ENCODE results near the gene MND1.

MND1 gene, protein sequence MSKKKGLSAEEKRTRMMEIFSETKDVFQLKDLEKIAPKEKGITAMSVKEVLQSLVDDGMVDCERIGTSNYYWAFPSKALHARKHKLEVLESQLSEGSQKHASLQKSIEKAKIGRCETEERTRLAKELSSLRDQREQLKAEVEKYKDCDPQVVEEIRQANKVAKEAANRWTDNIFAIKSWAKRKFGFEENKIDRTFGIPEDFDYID

DNA sequence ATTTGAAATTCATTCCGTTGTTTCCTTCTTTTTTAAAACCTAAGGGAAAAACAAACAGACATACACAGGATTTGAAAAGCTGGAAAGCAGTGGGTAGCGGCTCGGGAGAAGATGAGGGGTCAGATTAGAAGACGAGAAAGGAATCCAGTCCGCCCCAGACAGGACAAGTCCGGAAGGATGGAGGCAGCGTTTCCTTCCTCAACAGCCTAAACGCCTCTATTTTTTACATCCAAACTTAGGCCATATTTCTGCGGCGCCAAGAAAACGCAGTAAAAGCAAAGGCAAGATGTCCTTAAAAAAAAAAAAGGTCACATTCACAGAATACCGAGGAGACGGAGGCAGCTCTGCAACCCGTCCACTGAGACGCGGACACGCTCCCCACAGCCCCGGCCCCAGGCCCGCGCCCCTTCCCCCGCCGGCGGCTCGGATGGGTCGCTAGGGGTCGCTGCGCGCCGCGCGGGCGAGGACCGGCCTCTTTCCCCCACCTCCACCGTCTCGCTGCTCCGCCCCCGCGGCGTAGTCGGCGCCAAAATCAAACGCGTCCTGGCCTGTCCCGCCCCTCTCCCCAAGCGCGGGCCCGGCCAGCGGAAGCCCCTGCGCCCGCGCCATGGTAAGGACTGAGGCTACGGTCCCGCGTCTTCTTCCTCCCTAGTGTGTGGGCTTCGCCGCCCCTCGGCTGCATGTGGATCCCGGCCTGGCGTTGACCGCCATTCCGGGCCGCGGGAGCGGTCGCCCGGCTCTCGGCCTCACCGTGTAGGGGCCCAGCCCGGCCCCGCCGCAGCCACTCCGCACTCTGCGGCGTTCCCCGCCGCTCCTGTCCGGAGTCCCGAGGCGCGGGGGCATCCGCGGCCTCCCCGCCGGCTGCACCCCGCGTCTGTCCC is at the start of gene MND1:
TSS of gene MND1 (plus strand) at position 558 of the 881 bp plus-strand sequence. CDS start at position 608, 50 bp downstream.
- no peak for DNase-seq (ENCODE audit: low read depth in 2 of 2)

DNA sequence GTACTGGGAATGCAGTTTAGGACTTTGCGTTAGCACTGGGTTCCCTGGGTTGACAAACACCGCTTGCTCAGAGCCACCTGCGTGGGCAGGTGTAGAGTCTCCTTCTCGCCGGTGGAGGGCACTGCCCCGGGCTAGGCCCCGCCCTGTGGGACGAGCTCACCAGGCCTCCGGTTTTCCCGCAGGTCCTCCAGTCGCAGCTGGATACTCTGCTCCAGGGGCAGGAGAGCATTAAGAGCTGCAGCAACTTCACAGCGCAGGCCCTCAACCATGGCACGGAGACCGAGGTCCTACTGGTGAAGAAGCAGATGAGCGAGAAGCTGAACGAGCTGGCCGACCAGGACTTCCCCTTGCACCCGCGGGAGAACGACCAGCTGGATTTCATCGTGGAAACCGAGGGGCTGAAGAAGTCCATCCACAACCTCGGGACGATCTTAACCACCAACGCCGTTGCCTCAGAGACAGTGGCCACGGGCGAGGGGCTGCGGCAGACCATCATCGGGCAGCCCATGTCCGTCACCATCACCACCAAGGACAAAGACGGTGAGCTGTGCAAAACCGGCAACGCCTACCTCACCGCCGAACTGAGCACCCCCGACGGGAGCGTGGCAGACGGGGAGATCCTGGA is 49.2 kb upstream of the MND1 start:
- DNase-seq (ENCODE audit: low read depth in 2 of 2), result no peak

DNA sequence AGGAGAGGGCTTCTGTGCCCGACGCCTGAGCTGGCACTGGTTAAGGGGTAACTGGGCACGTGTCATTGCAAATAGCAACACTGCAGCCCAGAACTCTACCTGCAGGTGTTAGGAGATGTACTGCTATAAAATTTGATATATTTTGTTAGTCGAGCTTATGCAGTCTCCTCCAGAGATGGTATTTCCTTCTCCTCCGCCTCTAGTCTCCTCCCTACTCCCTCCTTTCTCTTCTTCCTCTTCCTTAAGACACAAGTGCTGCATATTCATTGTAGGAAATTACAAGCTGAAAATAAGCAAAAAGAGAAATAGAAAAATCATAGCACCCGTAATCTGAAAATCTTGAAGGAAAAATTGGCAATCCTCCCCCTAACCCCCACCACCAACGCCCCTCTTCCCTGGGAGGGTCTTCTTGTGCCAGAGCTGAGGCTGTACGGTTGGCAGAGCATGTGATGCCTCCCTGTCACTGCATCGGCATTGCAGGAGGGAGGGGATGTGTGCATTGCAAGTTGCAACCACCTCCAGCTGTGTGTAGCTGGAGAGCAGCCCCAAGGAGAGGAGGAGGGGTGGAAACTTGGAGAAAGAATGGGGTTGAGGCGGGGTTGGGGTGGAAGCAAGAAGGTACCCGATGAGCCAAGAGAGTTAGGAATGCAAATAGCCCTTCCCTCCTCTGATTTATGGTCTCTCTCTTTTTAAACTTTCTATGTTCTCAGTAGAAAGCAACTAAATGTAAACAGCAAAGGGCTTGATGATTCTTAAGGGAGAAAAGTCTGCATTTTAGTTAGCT is 48.3 kb upstream of the MND1 start:
- peak; percentile 41 to 50 for DNase-seq (ENCODE audit: low read depth in 2 of 2)

DNA sequence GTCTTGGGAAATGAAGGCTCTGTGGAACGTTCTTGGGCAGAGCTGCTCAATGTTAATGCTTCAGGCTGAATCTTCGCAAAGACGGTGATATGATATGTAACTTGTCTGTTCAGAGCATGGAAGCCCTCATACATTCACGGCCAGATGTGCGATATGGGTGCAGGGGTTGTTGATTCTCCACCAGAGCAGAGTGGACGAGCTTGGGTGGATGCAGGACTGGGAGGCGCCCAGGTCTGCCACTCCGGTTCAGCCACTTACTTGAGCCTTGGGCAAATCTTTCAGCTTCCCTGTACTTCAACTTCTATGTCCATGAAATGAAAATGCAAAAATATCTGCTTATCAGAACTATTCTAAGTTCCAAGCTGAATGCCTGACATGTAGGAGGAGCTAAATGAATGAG is 47.4 kb upstream of the MND1 start:
- DNase-seq (ENCODE audit: low read depth in 2 of 2), result no peak

DNA sequence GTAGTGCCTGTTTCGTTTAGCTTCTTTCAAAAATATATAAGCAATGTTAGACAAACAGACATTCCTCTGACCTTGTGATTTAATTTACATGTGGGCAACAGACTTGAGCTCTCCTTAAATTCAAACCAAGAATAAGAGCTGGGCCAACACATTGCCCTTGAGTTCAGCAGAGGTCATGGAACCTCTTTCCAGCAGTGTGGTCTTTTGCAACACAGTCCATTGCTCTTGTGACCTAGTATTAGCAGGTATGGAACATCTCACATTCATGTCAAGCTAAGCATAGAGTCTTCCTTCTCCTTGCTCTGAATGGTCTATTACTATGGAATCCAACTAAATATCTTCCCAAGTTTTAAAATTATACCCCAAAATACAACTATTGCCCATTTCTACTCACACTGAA is 33.7 kb upstream of the MND1 start:
- DNase-seq (ENCODE audit: low read depth in 2 of 2), result no peak

DNA sequence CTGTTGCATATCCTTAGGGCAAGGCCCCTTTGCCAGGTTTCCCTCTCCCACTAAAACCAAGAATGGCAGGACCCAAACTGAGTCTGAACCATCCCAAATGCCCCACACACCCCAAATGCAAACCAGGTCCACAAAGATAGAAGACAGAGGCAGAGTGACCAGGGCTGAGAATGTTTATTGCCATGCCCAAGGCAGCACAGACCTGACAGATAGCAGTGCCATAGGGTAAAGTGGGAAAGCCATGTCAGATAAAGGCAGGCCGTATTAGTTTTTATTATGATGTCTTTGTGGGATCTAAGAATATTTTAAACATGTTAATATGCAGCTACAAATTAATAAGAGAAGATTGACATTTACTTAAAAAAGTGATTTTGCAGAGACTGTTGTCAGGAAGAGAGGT is 29.6 kb upstream of the MND1 start:
- no peak for DNase-seq (ENCODE audit: low read depth in 2 of 2)

DNA sequence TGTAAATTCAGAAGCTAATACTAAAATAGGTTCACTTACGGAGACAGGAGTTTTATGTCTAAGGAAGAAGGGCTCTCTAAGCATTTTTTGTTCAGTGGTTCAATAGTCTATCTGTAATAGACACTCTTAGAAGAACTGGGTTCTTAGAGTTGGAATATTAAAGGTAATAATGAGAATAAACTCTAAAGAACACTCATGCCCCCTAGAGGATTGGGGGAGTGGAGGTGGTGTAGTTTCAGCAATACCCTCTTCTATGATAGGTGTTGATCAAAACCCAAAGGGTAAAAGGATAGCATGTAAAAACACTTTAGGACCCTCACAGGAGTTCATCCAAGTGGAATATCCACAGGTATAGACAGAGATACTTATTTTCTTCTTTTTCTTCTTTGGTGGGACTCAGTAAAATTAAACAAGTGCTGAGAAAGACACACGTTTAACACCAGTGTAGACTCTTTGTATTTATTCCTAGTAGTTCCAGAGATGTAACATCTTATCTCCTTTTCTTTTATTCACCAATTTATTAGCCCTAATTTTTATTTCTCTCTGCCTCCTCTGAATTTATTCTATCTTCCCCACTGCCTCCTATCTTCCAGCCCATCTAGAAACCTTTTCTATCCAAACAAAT is 25.7 kb upstream of the MND1 start:
- no peak for DNase-seq (ENCODE audit: low read depth in 2 of 2)

DNA sequence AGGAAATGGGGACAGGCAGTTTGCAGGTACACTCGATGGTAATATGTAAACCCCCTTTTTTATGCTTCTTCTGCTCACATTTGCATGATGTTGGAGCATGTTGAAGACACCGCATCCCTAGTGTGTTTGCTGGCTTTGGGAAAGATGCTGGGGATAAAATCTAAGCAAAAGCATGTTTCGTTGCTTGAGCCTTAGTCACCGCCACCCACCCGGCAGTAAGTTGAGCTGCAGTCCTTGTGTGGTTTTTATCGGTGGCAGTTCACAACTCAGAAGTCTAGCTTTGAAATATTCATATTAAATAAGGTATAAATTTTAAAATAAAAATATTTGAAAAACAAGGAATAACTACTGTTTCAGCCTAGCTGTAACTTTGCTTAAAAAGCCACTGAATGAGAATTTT is 21.7 kb upstream of the MND1 start:
- DNase-seq (ENCODE audit: low read depth in 2 of 2), result no peak

DNA sequence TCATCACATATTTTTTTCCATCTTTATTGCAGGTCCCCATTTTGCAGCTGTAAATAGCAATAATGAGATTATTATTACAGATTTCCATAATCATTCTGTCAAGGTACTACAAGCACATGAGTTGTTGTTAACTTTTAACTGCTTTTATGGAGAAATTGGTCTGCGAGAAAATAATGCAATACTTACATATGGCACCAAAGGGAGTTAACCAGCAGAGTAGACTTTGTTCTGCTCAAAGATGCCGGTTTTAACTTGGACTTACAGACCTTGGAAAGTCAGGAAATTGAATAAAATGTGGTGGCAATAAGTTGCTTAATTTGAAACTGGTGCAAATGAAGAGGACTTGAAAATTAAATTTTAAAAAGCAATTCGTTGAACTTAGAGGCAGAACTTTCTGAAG is 20.4 kb upstream of the MND1 start:
- DNase-seq (ENCODE audit: low read depth in 2 of 2), result no peak

DNA sequence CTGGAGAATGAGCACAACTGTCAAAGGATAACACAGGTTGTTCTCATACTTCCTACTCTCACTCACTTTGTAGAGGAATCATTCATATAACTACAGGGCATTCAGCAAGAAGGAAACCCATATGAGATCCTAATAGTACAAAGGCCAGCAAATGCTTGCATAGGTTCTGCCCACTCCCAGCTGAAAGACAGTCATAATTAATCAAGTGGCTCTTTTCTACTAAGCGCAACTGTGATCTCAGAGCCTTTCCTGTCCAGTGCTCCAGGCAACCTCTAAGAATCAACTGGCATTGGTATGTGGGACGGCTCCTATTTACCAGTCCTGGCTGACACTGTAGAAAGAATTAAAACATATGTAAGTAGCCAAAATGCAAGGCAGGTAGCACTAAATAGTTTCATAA is 18.9 kb upstream of the MND1 start:
- DNase-seq (ENCODE audit: low read depth in 2 of 2), result no peak

DNA sequence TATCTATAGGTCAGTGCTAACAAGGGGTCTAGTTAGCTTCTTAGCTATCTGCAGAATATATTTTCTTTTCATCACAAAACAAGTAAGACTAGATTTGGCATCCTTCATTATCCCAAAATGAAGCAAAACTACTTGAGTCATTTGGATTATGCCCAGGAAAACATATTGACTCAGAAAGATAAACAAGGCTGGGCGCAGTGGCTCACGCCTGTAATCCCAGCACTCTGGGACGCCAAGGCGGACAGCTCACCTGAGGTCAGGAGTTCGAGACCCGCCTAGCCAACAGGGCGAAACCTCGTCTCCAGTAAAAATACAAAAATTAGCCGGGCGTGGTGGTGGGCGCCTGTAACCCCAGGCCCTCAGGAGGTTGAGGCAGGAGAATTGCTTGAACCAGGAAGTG is 18.0 kb upstream of the MND1 start:
- no peak for DNase-seq (ENCODE audit: low read depth in 2 of 2)

DNA sequence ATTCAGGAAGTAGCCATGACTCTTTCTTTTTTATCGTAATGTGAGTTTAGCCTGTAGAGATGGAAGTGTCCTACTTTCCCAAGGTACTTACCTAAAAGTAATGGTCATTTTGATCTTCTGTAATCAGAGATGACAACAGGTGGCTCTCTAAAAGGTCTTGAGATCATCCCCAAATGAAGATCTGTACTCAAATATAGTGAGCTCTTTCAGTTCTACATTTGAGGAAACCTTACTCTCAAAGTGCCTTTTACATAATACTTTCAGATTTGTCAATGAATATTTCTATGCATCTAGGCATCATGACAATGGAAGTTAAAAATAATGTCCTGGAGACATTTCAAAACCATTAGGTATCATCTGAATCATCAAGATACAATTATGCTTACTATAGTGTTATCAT is 17.2 kb upstream of the MND1 start:
- no peak for DNase-seq (ENCODE audit: low read depth in 2 of 2)

DNA sequence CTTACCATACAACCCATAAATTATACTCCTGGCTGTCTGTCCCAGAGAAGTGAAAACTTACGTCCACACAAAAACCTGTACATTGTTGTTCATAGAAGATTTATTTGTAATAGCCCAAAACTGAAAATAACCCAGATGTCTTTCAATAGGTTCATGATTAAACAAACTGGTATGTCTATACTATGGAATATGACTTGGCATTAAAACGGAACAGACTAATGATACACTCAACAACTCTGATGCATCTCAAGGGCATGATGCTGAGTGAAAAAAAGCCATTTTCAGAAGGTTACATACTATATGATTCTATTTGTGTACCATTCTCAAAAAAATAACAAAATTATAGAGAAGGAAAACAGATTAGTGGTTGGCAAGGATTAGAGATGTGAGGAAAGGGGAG is 11.6 kb upstream of the MND1 start:
- no peak for DNase-seq (ENCODE audit: low read depth in 2 of 2)

DNA sequence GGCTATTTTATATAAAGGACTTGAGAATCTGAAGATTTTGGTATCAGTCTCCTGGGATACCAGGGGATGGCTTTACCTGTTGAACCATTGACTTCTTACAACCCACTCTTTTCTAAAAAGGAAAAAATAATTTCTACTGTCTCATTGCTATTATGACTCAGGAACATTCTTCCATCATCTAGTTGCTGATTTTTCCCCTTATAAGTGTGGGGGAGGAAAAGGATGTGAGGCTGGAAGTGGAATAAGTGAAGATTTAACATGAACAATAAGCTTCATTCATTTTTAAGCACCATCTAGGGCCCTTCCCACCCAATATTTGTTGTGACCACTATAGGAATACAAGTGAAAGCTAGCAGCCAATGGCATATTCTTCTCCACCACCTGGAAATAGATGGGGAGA is 10.6 kb upstream of the MND1 start:
- no peak for DNase-seq (ENCODE audit: low read depth in 2 of 2)

DNA sequence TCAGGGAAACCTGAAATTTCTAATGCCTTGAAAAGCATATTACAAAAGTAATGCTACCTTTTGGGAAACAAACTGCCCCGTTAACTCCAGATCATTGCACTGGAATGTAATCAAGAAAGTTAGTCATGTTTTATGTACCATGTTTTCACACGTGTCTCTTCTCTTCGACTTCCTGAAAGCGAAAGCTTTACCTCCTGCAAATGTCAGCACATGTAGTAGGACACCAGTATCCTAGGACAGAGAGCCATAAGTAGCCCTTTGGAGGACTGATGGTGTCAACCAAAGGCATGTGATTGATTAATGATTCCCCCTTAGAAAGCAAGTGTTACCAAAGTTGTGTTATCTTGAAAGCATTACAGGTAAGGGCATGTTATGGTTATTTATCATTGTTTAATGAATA is 8.8 kb upstream of the MND1 start:
- no peak for DNase-seq (ENCODE audit: low read depth in 2 of 2)

DNA sequence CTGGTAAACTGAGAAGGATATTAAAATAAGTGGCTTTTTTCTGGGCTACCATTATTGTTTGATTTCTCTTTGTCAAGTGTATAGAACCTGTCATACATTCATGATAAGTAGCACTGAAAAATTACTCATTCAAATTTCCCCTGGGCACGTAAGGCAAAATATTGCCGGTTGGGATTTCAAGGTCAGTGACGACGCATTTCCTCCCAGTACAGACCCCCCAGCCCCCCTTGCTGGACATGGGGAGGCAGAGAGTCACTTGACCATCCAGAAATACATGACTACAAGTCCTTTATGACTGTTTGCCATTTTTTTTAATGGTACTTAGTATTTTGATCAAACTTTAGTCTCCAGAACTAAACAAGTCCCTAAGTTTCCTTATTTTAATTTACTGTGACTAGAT is 6.8 kb upstream of the MND1 start:
- DNase-seq (ENCODE audit: low read depth in 2 of 2), result no peak

DNA sequence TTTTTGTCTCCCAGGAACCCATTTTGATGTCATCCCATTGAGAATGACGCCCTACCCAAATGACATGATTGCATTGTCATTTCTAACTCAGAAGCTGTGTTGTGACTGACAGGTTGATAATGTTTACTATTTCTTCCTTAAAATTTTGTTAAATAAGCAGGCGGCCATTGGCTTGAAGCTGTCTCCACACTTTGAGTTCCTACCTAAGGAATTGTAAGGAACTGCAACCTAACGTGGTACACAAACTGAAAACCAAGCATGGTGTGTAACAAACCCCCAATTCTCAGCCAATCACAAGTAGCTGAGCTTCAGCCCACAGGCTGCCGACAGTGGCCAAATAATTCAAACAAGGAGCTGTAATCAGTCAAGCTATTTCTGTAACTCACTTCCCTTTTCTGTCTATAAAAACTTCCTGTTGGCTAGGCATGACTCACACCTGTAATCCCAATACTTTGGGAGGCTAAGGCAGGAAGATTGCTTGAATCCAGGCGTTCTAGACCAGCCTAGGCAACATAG is 2.9 kb upstream of the MND1 start:
- DNase-seq (ENCODE audit: low read depth in 2 of 2), result no peak

DNA sequence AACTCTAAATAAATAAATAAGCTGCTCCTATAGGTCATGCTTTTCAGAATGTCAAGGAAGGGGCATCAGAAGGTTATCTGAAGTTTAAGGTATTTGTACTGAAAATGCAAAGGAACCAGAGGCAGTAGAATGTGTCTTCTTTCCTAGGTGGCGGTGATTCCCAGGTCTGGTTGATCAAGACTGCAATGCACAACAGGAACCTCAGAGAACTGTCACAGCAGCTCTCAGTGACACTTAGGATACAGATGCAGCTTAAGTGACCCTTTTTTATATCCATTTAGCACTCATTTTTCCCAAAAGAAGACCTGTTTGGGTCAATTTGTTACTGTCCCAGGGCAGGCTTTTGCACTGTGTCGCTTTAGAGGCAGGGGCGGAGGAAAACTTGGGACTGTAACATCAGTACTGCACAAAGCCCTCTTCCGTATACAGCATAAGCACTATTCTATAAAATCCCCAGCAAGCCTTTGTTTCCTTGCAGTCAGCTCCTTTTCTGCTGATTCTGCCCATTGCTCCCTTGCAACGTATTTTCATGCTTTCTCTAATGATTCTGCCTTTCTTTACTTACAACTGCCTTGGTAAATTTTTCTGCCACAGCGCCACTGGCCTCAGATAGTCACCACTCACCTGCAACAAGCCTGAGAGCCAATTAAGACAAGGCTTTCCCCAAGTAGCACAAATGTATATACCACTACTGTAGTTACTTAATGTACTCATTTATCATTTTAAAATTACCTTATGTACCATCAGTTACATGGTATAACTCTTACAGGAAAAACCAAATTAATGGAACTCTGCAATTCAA is 1.5 kb upstream of the MND1 start:
- no peak for DNase-seq (ENCODE audit: low read depth in 2 of 2)

DNA sequence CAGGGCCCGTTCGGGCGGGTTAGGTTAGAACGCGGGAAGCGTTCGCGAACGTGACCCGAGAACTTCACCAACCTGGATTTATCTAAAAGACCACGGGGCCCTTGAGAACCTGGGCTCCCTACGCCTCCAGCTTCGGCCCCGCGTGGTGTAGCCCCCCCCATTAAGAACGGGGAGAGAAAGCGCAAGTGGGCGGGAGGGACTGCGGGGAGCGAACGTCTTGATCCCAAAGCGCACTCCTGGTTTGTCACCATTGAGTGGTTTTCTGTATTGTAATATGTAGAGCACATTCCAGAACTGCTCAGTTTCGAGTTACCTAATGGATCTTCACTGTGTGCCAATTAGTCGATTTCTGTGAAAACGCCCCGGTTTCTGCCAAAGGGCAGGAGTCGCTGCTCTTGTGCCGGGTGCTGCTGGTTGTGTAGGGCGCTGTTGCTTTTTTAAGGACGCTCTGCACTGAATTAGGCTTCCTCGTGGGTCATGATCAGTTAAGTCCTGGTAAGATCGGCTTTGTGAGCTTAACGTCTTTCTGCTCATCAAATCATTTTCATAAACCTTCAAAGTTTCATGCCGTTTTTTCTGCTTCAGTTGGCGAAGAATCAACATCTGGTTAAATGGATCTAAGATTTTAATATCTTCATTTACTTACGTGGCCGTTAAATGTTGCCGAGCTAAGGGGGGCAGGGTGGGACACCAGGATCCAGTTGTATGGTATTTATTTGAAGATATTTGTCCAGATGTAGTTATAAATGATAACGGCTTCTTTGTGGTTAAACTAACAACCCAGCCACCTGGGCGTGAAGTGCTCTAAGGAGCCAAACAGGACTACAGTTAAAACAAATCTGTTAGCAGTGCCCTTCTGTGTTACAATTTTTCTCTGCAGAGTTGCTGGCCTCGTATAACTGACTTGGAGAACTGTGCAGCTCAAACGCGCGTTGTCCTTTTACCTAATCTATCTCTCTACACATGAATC is 809 bp downstream of the MND1 start:
- DNase-seq (ENCODE audit: low read depth in 2 of 2), result no peak

DNA sequence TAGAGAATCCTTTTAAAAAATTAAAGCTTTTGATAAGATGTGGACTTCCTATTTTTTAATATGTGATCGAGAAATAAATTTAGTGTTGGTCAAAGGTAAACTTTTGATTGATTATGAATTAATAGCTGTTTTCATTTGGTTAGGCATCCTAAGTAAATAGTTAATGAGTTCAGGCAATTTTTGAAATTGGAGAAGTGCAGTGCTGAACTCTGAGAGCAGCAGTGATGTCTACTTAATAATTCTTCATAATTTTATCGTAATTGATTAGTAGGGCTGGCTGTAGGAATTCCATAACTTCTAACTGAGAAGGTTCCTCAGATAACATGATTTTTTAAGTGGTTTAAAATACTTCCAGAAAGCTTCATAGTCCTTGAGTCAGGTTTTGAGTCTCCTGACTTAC is 1.5 kb downstream of the MND1 start:
- no peak for DNase-seq (ENCODE audit: low read depth in 2 of 2)

Data from fibroblast of skin of left biceps (primary cell).